IPS-18a (cell line): ENCODE results near the gene TMEM41B.
"Not testable (repeated sequence)": the region's sequence is repeated elsewhere in the genome, so short reads cannot be mapped to it uniquely, and the experiment has no call there.

Experiments used
- H3K27ac ChIP-seq: one replicate; pipeline ENCODE4 v1.5.1; 2013; ENCODE audit warnings: low read length
- H3K27me3 ChIP-seq: one replicate; pipeline ENCODE4 v1.6.1; 2013; ENCODE audit warnings: mild to moderate bottlenecking, low read length; ENCODE audit not compliant: control insufficient read depth, insufficient read depth
- H3K36me3 ChIP-seq: one replicate; pipeline ENCODE4 v1.6.1; 2013; ENCODE audit warnings: low read depth, low read length; ENCODE audit not compliant: control insufficient read depth
- H3K4me1 ChIP-seq: one replicate; pipeline ENCODE4 v1.6.1; 2013; ENCODE audit warnings: low read depth, low read length; ENCODE audit not compliant: control insufficient read depth
- H3K4me3 ChIP-seq: one replicate; pipeline ENCODE4 v1.5.1; 2013; ENCODE audit warnings: low read length
- H3K9ac ChIP-seq: one replicate; pipeline ENCODE4 v1.6.1; 2013; ENCODE audit warnings: mild to moderate bottlenecking, low read length, moderate library complexity
- H3K9me3 ChIP-seq: one replicate; pipeline ENCODE4 v1.6.1; 2013; ENCODE audit warnings: low read depth, low read length; ENCODE audit not compliant: control insufficient read depth

TMEM41B gene

GRCh38 chr11:9330387-9331384 lies 16.3 kb upstream of the TMEM41B start:
- H3K4me3 ChIP-seq: no peak overlapping the region
- H3K9me3 ChIP-seq: no peaks in the 10 kb centered on the region
- no peaks in the 10 kb centered on the region for H3K36me3 ChIP-seq
- H3K27ac ChIP-seq: no peak overlapping the region
- H3K4me1 ChIP-seq: no peaks in the 10 kb centered on the region
- H3K9ac ChIP-seq: no peak overlapping the region
- no peaks in the 10 kb centered on the region for H3K27me3 ChIP-seq

GRCh38 chr11:9320047-9320446 lies 5.7 kb upstream of the TMEM41B start:
- no peak overlapping the region for H3K9ac ChIP-seq

GRCh38 chr11:9319377-9320001 lies 5.1 kb upstream of the TMEM41B start:
- not testable (repeated sequence) for H3K9ac ChIP-seq, H3K27ac ChIP-seq, H3K36me3 ChIP-seq, H3K27me3 ChIP-seq, H3K9me3 ChIP-seq
- H3K4me3 ChIP-seq: peak overlapping the region; percentile 11
- peaks cover 19% of the 10 kb centered on the region for H3K4me1 ChIP-seq

More at GRCh38 chr11:9320047-9320446, 5.7 kb upstream of the TMEM41B start:
- no peaks in the 10 kb centered on the region for H3K27me3 ChIP-seq
- H3K36me3 ChIP-seq: no peaks in the 10 kb centered on the region
- no peaks in the 10 kb centered on the region for H3K9me3 ChIP-seq
- H3K4me1 ChIP-seq: peaks cover 16% of the 10 kb centered on the region
- H3K4me3 ChIP-seq: no peak overlapping the region
- H3K27ac ChIP-seq: no peak overlapping the region

GRCh38 chr11:9318442-9319376 lies 4.3 kb upstream of the TMEM41B start:
- H3K27ac ChIP-seq, H3K4me3 ChIP-seq, H3K9me3 ChIP-seq, H3K27me3 ChIP-seq, H3K9ac ChIP-seq, H3K36me3 ChIP-seq: not testable (repeated sequence)
- H3K4me1 ChIP-seq: peaks cover 19% of the 10 kb centered on the region

DNA sequence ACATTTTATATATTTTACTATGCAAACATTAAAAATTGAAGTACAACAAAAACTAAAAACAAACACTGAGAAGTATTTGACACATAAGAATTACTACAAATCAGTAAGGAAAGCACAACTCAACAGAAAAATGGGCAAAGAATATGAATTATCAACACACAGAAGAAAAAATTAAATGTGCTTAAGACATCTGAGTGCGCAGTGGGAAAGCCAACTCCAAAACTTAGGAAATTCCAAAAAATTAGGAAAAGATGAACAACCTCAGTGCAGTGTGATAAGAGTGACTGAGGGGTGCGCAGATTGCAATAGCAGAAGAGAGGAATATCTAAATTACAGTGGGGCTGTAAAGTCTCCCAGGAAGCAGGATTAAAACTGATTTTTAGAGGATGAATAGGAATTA lies 1.9 kb upstream of the TMEM41B start:
- H3K27ac ChIP-seq: no peak overlapping the region
- H3K4me3 ChIP-seq: no peak overlapping the region
- H3K9ac ChIP-seq: no peak overlapping the region
- H3K4me1 ChIP-seq: peaks cover 27% of the 10 kb centered on the region
- H3K9me3 ChIP-seq: no peaks in the 10 kb centered on the region
- H3K36me3 ChIP-seq: no peaks in the 10 kb centered on the region
- no peaks in the 10 kb centered on the region for H3K27me3 ChIP-seq

DNA sequence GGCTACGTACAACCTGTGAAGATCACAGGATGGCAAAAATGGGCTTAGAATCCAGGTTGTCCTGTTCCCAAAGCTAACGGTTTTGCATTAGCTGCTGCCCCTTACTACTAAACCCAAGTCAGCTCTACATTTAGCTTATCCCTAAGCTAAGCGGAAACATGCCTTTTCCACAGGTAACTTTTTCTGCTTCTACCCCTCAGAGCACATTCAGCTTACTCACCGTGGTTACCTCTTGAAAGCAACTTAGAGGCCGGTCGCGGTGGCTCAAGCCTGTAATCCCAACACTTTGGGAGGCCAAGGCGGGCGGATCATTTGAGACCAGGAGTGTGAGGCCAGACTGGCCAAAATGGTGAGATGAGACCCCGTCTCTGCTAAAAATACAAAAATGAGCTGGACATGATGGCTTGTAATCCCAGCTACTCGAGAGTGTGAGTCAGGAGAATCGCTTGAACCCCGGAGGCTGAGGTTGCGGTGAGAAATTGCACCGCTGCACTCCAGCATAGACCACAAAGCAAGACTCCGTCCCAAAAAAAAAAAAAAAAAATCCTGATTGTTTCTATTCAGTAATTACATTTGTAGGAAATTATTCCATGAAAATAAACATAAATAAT lies 790 bp upstream of the TMEM41B start:
- H3K4me1 ChIP-seq: peaks cover 26% of the 10 kb centered on the region
- peak overlapping the region; percentile 97 for H3K27ac ChIP-seq
- no peaks in the 10 kb centered on the region for H3K36me3 ChIP-seq
- peak overlapping the region; percentile 94 for H3K9ac ChIP-seq
- no peaks in the 10 kb centered on the region for H3K27me3 ChIP-seq
- peak overlapping the region; percentile 72 for H3K4me3 ChIP-seq
- H3K9me3 ChIP-seq: no peaks in the 10 kb centered on the region

DNA sequence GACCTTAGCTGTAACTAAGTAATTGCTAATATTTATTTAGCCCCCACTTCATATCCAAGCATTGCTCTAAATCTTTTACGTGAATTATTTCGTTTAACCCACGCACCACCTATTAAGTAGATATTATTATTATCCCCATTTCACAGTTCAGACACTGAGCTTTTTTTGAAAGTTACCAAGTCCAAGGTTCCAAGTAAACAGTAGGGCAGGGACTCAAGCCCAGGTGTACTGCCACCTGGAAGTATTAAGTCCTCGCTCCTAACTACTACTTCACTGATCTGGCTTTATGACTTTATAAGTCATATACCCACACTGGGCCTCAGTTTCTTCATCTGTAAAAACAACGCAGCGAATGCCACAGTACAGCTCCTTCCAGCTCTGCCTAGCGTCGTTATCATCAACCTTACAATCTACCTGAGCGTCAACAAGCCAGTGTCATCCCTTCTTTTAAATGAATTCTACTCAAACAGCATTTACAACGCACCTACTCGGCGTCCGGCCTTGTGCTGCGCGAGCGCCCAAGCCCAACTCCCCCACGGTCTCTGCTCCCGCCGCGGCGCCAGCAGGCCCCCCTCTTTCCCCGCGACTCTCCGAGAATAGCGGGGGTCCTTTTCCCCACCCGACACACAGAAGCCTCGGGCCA lies 624 bp downstream of the TMEM41B start:
- peaks cover 17% of the 10 kb centered on the region for H3K4me1 ChIP-seq
- peak overlapping the region; percentile 21 for H3K27ac ChIP-seq
- no peaks in the 10 kb centered on the region for H3K9me3 ChIP-seq

GRCh38 chr11:9310485-9311090 lies 3.8 kb downstream of the TMEM41B start:
- Histone ChIP-seq H3K4me1 (peaks cover 16% of the 10 kb centered on the region), H3K36me3 (no peaks in the 10 kb centered on the region), H3K9me3 (no peaks in the 10 kb centered on the region), H3K4me3 (no peak overlapping the region), H3K9ac (no peak overlapping the region), H3K27me3 (no peaks in the 10 kb centered on the region), H3K27ac (no peak overlapping the region)

More for the DNA sequence above, 624 bp downstream of the TMEM41B start:
- no peaks in the 10 kb centered on the region for H3K36me3 ChIP-seq
- peak overlapping the region; percentile 92 for H3K4me3 ChIP-seq
- no peaks in the 10 kb centered on the region for H3K27me3 ChIP-seq
- H3K9ac ChIP-seq: peak overlapping the region; percentile 88

GRCh38 chr11:9304178-9304577 lies 10.2 kb downstream of the TMEM41B start:
- no peaks in the 10 kb centered on the region for H3K36me3 ChIP-seq
- H3K4me1 ChIP-seq: no peaks in the 10 kb centered on the region
- no peak overlapping the region for H3K9ac ChIP-seq
- H3K9me3 ChIP-seq: no peaks in the 10 kb centered on the region
- no peak overlapping the region for H3K4me3 ChIP-seq
- no peak overlapping the region for H3K27ac ChIP-seq
- no peaks in the 10 kb centered on the region for H3K27me3 ChIP-seq

DNA sequence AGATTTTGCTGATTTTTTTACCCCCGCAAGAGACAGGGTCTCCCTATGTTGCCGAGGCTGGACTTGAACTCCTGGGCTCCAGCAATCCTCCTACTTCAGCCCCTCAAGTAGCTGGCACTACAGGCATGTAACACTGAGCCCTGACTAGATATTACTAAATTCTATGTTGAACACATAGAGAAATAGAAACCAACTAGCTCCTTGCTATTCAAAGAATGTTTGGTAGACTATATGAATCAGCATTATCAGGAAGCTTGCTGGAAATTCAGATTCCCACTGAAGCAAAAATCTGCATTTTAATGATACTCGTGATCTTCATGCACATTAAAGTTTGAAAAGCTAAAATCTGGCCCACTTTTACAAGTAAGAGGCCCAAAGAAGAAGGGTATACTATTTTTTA lies 11.9 kb downstream of the TMEM41B start:
- no peak overlapping the region for H3K27ac ChIP-seq
- H3K27me3 ChIP-seq: no peaks in the 10 kb centered on the region
- no peaks in the 10 kb centered on the region for H3K4me1 ChIP-seq
- no peaks in the 10 kb centered on the region for H3K36me3 ChIP-seq
- H3K9me3 ChIP-seq: no peaks in the 10 kb centered on the region
- H3K9ac ChIP-seq: no peak overlapping the region
- H3K4me3 ChIP-seq: no peak overlapping the region
